Large intestine (tissue), 3 donors: ENCODE measurements around the gene ZBTB39. TPM values are rescaled to one million over a fixed set of nuclear protein-coding genes. Genes with fewer than 3 reads are reported as not detected.
A peak's percentile ranks its signal among the peaks of the same experiment; 100 is the strongest.
"Not testable (repeated sequence)": the region's sequence is repeated elsewhere in the genome, so short reads cannot be mapped to it uniquely, and the experiment has no call there.

Experiments used
- DNase-seq, 2 donors: peaks; one replicate each; pipeline versions ENCODE4 v3.0.0 to v3.0.0-alpha.2; 2013
- H3K27ac ChIP-seq: one replicate; pipeline ENCODE4 v1.5.1; 2013; ENCODE audit warnings: low read length
- H3K27me3 ChIP-seq: 2 replicates; pipeline ENCODE4 v1.6.1; 2013; ENCODE audit warnings: low read length; ENCODE audit not compliant: control insufficient read depth, insufficient read depth
- H3K36me3 ChIP-seq: 2 replicates; pipeline ENCODE4 v1.6.1; 2013; ENCODE audit warnings: low read length; ENCODE audit not compliant: control insufficient read depth, insufficient read depth
- H3K4me1 ChIP-seq: one replicate; pipeline ENCODE4 v1.6.1; 2013; ENCODE audit warnings: low read length; ENCODE audit not compliant: control insufficient read depth, insufficient read depth
- H3K4me3 ChIP-seq: one replicate; pipeline ENCODE4 v1.5.1; 2013; ENCODE audit warnings: low read length
- H3K9me3 ChIP-seq: one replicate; pipeline ENCODE4 v1.6.1; 2013; ENCODE audit warnings: mild to moderate bottlenecking, low read depth, low read length, moderate library complexity; ENCODE audit not compliant: control insufficient read depth
- WGBS: methylation state at CpG from one replicate; pipeline ENCODE4 v1.1.5; 2013; ENCODE audit warnings: low lambda C conversion rate; ENCODE audit not compliant: insufficient coverage; 5-methylcytosine and 5-hydroxymethylcytosine counted together
- polyA plus RNA-seq: library from polyadenylated mRNA; unstranded; fragments of 120-200 nt; gene quantifications from one replicate; pipeline ENCODE4 v1.2.1, GENCODE V29; 2013

Gene ZBTB39
- polyA plus RNA-seq, 1 donor, result 6.9 TPM

DNA sequence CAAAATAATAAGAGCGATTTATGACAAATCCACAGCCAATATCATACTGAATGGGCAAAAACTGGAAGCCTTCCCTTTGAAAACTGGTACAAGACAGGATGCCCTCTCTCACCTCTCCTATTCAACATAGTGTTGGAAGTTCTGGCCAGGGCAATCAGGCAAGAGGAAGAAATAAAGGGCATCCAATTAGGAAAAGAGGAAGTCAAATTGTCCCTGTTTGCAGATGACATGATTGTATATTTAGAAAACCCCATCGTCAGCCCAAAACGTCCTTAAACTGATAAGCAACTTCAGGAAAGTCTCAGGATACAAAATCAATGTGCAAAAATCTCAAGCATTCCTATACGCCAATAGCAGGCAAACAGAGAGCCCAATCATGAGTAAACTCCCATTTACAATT is 44.1 kb downstream of the ZBTB39 start:
- not testable (repeated sequence) for H3K4me3 ChIP-seq, H3K9me3 ChIP-seq, H3K27ac ChIP-seq, H3K4me1 ChIP-seq, H3K36me3 ChIP-seq, DNase-seq, H3K27me3 ChIP-seq
- no CpG with 5 or more reads among the region's 4 CpGs for WGBS

DNA sequence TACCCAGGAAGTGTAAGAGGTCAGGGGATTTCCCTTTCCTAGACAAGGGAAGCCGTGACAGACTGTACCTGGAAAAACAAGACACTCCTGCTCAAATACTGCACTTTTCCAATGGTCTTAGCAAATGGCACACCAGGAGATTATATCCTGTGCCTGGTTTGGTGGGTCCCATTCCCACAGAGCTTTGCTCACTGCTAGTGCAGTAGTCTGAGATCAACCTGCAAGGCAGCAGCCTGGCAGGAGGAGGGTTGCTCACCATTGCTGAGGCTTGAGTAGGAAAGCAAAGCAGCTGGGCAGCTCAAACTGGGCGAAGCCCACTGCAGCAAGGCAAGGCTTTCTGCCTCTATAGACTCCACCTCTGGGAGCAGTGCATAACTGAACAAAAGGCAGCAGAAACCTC is 47.9 kb downstream of the ZBTB39 start:
- no CpG with 5 or more reads among the region's 2 CpGs for WGBS
- H3K9me3 ChIP-seq, result peaks cover 10% of the 10 kb centered on the region
- H3K4me1 ChIP-seq, result peaks cover 13% of the 10 kb centered on the region
- H3K36me3 ChIP-seq, result no peaks in the 10 kb centered on the region
- no peak for DNase-seq
- no peak overlapping the region for H3K4me3 ChIP-seq
- no peaks in the 10 kb centered on the region for H3K27me3 ChIP-seq
- H3K27ac ChIP-seq, result no peak overlapping the region

DNA sequence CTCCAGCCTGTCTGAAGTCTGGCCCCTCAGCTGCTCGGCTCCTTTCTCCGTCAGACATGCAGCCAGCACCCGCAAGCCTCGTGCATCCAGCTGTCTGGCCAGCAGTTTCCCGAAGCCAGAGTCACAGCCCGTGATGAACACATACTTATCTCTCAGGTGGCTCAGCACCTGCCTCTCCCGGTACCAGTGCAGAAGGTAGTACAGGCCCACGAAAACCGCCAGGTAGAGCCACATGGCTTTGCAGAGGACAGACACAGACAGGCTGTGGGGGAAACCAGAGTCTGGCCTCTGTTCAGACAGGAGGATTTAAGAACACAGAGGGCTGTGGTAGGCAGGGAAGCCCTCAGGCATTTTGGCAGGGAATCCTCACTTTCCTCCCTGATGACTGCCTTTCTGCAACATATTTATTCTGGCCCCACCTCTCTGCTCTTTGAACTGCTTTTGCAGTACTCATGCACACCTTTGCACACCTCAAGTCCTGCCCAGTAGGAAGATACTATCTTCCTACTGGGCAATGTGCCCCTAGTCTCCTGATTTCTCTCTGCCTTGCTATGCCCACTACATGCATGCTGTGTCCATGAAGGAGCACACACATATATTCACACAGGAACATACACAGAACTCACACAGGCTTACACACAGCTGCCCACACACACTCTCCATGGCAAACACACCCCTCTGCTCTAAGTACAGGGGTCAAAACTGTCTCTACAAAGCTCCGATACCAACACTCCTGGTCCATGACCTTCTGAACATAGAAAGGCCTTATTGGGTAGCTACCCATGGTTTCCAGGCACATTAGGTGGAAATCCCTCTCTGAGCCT is 48.9 kb downstream of the ZBTB39 start, which contains the start of gene RDH16:
Gene RDH16, minus strand, starts transcription at position 380 of the 824 bp plus-strand sequence. Its CDS starts 146 bp downstream, at position 234.
- WGBS, result no CpG with 5 or more reads among the region's 10 CpGs
- Histone ChIP-seq H3K4me1 (peaks cover 13% of the 10 kb centered on the region), H3K4me3 (no peak within 1 kb of the TSS), H3K36me3 (no peaks in the 10 kb centered on the region), H3K27me3 (no peaks in the 10 kb centered on the region), H3K9me3 (peaks cover 6% of the 10 kb centered on the region), H3K27ac (no peak within 1 kb of the TSS)
- peak; percentile 18 to 69 for DNase-seq

GRCh38 chr12:56955631-56956256 is 50.6 kb downstream of the ZBTB39 start:
- Histone ChIP-seq H3K27me3 (no peaks in the 10 kb centered on the region), H3K4me3 (no peak overlapping the region), H3K36me3 (no peaks in the 10 kb centered on the region), H3K27ac (no peak overlapping the region), H3K9me3 (peaks cover 6% of the 10 kb centered on the region), H3K4me1 (peaks cover 13% of the 10 kb centered on the region)
- WGBS, result no CpG with 5 or more reads among the region's 2 CpGs
- no peak for DNase-seq

GRCh38 chr12:56954958-56955355 is 51.4 kb downstream of the ZBTB39 start:
- Histone ChIP-seq H3K9me3 (peaks cover 6% of the 10 kb centered on the region), H3K27ac (no peak overlapping the region), H3K4me3 (no peak overlapping the region), H3K36me3 (no peaks in the 10 kb centered on the region), H3K27me3 (no peaks in the 10 kb centered on the region), H3K4me1 (peaks cover 13% of the 10 kb centered on the region)
- no CpG with 5 or more reads among the region's 6 CpGs for WGBS
- no peak for DNase-seq

DNA sequence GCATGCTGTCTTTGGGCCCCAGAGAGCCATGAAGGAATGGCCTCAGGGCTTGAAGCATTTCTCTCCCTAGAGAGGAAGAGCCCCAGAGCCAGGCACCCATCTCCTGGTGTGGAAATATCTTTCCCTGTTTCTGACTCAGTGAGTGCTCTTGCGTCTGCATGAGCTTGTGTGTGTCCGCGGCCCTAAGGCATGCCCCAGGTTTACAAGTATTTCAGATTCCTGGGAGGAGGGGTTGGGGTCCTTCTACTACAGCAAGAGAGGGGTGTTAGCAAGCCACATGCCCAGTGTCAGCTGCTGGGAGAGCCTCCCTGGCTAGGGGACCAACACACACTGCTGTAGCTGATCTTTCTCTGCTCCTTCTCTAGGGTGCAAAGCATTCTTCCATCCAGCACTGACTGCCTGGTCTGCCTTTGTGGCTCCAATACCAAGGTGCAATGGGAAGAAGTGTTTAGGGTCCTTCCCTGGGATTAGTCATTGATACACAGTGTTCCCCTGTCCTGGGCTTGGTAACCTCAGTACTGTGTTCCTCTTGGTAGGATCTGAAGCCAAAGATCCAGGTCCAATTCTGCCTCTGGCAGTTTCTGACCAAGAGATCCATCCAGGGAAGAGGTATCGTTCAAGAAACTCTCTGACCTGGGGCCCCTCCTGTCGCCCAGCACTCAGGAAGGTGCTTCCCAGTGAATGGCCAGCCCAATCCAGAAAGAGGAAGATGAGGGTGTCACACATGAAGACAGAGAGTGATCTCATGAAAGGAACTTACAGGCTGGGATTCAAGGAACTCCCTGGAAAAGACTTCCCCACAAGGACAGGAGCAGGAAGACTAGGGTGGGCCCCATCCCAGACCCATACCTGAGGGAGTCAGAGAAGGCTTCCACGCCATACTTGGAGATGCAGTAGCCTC is 52.0 kb downstream of the ZBTB39 start:
- Histone ChIP-seq H3K4me1 (peaks cover 13% of the 10 kb centered on the region), H3K27me3 (no peaks in the 10 kb centered on the region), H3K9me3 (peaks cover 6% of the 10 kb centered on the region), H3K4me3 (no peak overlapping the region), H3K36me3 (no peaks in the 10 kb centered on the region), H3K27ac (no peak overlapping the region)
- WGBS, result no CpG with 5 or more reads among the region's 6 CpGs
- DNase-seq, result no peak

DNA sequence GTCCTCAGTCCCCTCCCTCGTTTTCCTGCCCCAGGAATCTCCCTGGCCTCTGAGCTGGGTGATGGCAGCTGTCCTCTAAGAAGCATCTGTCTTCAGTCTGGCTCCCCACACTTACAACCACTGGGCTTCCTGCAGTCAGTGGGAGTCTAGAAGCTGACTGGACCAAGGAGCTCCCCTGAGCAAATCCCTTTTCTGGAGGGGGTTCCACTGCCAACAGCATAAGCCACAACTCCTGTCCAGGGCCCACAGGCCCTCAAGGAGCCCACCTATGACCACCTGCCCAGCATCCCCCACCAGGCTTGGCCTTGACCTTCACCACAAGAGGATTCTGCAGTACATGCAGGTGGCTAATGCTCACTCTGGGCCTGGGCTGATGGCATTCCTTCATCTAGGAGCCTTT is 53.0 kb downstream of the ZBTB39 start:
- WGBS, result no CpG with 5 or more reads among the region's 1 CpG
- Histone ChIP-seq H3K27ac (no peak overlapping the region), H3K36me3 (no peaks in the 10 kb centered on the region), H3K9me3 (peaks cover 3% of the 10 kb centered on the region), H3K4me1 (peaks cover 13% of the 10 kb centered on the region), H3K27me3 (no peaks in the 10 kb centered on the region), H3K4me3 (no peak overlapping the region)
- no peak for DNase-seq

DNA sequence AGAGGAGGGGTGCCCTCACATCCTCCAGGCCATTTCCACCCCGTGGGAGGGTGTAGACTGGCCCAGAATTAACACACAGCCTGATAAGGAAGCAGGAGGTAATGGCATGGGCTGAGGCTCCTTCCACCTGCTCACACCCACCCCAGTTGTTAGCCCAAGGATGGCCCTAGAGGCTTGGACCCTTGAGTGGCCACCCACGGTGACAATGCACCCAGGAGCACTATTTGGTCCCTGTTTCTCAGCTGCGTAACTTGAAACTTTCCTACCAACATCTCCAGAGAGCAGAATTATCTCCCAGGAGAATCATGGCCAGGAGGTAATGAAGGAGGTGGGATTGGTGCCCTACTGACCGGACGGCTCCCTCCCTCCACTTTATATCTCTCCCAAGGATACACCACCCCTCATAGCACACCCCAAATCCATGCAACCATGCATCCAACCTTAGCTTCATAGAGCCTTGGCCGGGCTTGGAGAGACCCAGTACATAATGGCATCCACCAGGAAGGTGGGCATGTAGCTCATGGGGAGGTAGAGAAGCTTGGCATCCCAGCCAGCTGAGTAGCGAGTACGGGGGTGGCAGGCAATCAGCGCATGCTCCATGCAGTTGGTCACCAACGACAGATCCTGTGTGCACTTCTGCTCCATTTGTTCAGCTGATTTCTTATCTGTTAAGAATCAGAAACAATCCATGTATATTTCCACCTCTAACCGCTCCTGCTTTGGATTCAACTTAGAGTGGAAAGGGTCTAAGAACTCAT is 54.6 kb downstream of the ZBTB39 start:
- H3K4me1 ChIP-seq, result peaks cover under 1% of the 10 kb centered on the region
- DNase-seq, result no peak
- no CpG with 5 or more reads among the region's 11 CpGs for WGBS
- no peaks in the 10 kb centered on the region for H3K27me3 ChIP-seq
- no peaks in the 10 kb centered on the region for H3K9me3 ChIP-seq
- no peaks in the 10 kb centered on the region for H3K36me3 ChIP-seq
- no peak overlapping the region for H3K4me3 ChIP-seq
- H3K27ac ChIP-seq, result no peak overlapping the region

DNA sequence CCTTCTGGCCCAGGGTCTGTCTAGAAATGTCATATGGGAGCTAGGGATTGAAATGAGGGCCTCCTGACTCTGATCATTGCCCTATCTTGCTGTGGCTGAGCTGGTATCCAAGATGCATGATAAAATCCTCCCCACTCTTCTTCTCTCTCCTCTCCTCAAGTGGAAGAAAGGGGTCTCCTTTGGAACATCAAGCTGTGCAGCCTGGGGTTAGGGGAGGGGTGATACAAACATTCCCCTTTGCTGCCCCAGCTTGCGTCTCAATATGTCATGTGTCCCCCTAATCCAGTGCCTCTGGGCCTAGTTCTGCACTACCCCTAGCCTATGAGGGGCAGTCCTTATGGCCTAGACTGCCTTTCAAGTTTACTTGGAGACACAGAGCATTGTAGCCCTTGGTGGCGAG is 57.5 kb downstream of the ZBTB39 start:
- H3K27ac ChIP-seq, result no peak overlapping the region
- no peaks in the 10 kb centered on the region for H3K4me1 ChIP-seq
- no peak overlapping the region for H3K4me3 ChIP-seq
- H3K27me3 ChIP-seq, result no peaks in the 10 kb centered on the region
- no peaks in the 10 kb centered on the region for H3K9me3 ChIP-seq
- no CpG with 5 or more reads among the region's 2 CpGs for WGBS
- no peak for DNase-seq
- no peaks in the 10 kb centered on the region for H3K36me3 ChIP-seq
